NT2/D1 (cell line): ENCODE results near the gene METRNL.

Source experiments
- SUZ12 ChIP-seq: IDR thresholded peaks from 2 replicates; pipeline ENCODE4 v1.6.1; 2011; ENCODE audit not compliant: insufficient read length, insufficient read depth; ENCODE audit errors: extremely low read depth
- YY1 ChIP-seq: IDR thresholded peaks from 2 replicates; pipeline ENCODE4 v1.6.1; 2011; ENCODE audit not compliant: insufficient read length, insufficient read depth
- ZNF274 ChIP-seq: IDR thresholded peaks from 2 replicates; pipeline ENCODE4 v1.6.1; 2011; ENCODE audit warnings: mild to moderate bottlenecking, low read depth, low read length

DNA sequence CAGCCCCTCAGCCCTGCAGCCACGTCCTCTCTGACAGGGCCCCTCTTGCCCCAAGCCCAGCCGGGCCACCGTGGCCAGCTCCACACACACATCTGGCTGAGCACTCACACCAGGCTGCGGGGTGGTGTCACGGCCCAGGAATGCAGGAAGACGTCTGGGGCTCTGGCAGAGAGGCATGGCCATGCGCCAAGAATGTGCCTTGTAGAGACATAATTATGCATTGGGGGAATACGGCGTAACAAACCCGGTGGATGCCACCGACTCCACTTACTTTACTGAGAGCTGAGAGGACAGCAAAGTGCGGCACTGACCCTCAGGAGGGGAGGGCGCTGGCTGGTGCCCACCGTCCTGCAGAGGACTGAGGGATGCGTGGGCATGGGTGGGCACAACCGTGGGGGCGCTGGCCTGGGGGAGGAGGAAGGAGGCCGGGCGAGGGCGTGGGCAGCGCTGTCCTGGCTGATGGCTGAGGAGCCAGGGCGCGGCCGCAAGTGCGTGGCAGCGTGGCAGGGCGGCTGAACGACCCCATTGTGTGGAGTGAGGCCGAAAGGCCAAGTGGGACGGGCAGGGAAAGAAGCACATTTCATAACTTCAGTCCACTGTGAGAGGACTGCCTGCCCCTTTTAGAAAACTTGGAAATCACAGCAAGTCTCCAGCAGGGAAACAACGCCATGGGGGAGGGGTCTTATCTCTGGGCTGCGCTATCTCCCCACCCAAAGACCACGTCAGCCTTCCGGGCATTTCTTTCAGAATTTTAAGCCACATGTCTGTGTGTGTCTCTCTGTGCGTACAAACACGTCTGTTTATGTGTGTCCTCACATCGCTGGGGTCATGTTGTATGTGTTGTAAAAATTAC is 30.6 kb downstream of the METRNL start:
- TF ChIP-seq YY1 = no peak
- no peak for TF ChIP-seq ZNF274
- TF ChIP-seq SUZ12 = no peak
